Mesothelial cell of epicardium (in vitro differentiated cells): ENCODE results near the gene SLC38A3. TPM values are rescaled to one million over a fixed set of nuclear protein-coding genes. Genes with fewer than 3 reads are reported as not detected.
A peak's percentile ranks its signal among the peaks of the same experiment; 100 is the strongest.

Experiments used
- DNase-seq, 2 experiments: peaks; one replicate each; pipeline ENCODE4 v3.0.0; 2021; ENCODE audit warnings: low spot score in 2 of 2; ENCODE audit not compliant: unreplicated experiment in 2 of 2
- H3K27ac Mint-ChIP-seq: 2 replicates; pipeline ENCODE4 v1.8.0; 2021; ENCODE audit warnings: mixed read lengths
- H3K27me3 Mint-ChIP-seq: 2 replicates; pipeline ENCODE4 v1.8.0; 2021; ENCODE audit warnings: low read depth, mixed read lengths
- H3K36me3 Mint-ChIP-seq: 2 replicates; pipeline ENCODE4 v1.8.0; 2021; ENCODE audit warnings: mixed read lengths
- H3K4me1 Mint-ChIP-seq: 2 replicates; pipeline ENCODE4 v1.8.0; 2021; ENCODE audit warnings: mixed read lengths
- H3K4me3 Mint-ChIP-seq: 2 replicates; pipeline ENCODE4 v1.8.0; 2021; ENCODE audit warnings: mild to moderate bottlenecking, moderate library complexity, mixed read lengths
- H3K9me3 Mint-ChIP-seq: 2 replicates; pipeline ENCODE4 v1.8.0; 2021; ENCODE audit warnings: mixed read lengths
- CTCF ChIP-seq: fragments of 200-600 bp; sonication (generic); IDR thresholded peaks from one replicate; pipeline ENCODE4 v1.5.0; 2021; ENCODE audit warnings: antibody characterized with exemption; ENCODE audit not compliant: unreplicated experiment
- total RNA-seq: library from RNA; stranded (reverse); gene quantifications from 3 replicates; pipeline ENCODE4 v1.2.1, GENCODE V29; 2021

The SLC38A3 gene
- total RNA-seq, 1 donor from 2014 or later: 1.8 TPM

GRCh38 chr3:50256978-50257890, 52.2 kb downstream of the SLC38A3 start:
- no peak overlapping the region for H3K4me3 Mint-ChIP-seq
- DNase-seq: no peak
- H3K27me3 Mint-ChIP-seq: no peaks in the 10 kb centered on the region
- peak overlapping the region; percentile 76 for H3K27ac Mint-ChIP-seq
- TF ChIP-seq CTCF: peak; percentile 34
- H3K4me1 Mint-ChIP-seq: peaks cover 18% of the 10 kb centered on the region
- no peaks in the 10 kb centered on the region for H3K9me3 Mint-ChIP-seq
- peaks cover 13% of the 10 kb centered on the region for H3K36me3 Mint-ChIP-seq

GRCh38 chr3:50258029-50258680, 53.1 kb downstream of the SLC38A3 start:
- no peak for DNase-seq
- peaks cover 21% of the 10 kb centered on the region for H3K4me1 Mint-ChIP-seq
- no peak for TF ChIP-seq CTCF
- H3K36me3 Mint-ChIP-seq: peaks cover 13% of the 10 kb centered on the region
- H3K27ac Mint-ChIP-seq: peak overlapping the region; percentile 79
- H3K27me3 Mint-ChIP-seq: no peaks in the 10 kb centered on the region
- H3K9me3 Mint-ChIP-seq: no peaks in the 10 kb centered on the region
- H3K4me3 Mint-ChIP-seq: no peak overlapping the region

- Mint-ChIP-seq H3K4me3 (no peak overlapping the region), H3K4me1 (peaks cover 24% of the 10 kb centered on the region), H3K27ac (peak overlapping the region; percentile 93), H3K27me3 (no peaks in the 10 kb centered on the region), H3K36me3 (peaks cover 11% of the 10 kb centered on the region), H3K9me3 (no peaks in the 10 kb centered on the region)
- no peak for DNase-seq
- TF ChIP-seq CTCF: no peak
Observed at GRCh38 chr3:50258979-50259378, 53.9 kb downstream of the SLC38A3 start.

GRCh38 chr3:50259432-50260026, 54.5 kb downstream of the SLC38A3 start:
- no peak for TF ChIP-seq CTCF
- Mint-ChIP-seq H3K4me1 (peaks cover 30% of the 10 kb centered on the region), H3K9me3 (no peaks in the 10 kb centered on the region), H3K27me3 (no peaks in the 10 kb centered on the region), H3K4me3 (peak overlapping the region; percentile 63), H3K27ac (peak overlapping the region; percentile 93), H3K36me3 (peaks cover 11% of the 10 kb centered on the region)
- DNase-seq: no peak

GRCh38 chr3:50260027-50260941, 55.2 kb downstream of the SLC38A3 start:
- H3K9me3 Mint-ChIP-seq: no peaks in the 10 kb centered on the region
- H3K36me3 Mint-ChIP-seq: peaks cover 11% of the 10 kb centered on the region
- TF ChIP-seq CTCF: peak; percentile 100
- peak; percentile 87 to 96 for DNase-seq
- H3K27ac Mint-ChIP-seq: peak overlapping the region; percentile 100
- H3K27me3 Mint-ChIP-seq: no peaks in the 10 kb centered on the region
- peaks cover 35% of the 10 kb centered on the region for H3K4me1 Mint-ChIP-seq
- H3K4me3 Mint-ChIP-seq: peak overlapping the region; percentile 64
